ENCODE data around the gene MPG.

MPG gene

GRCh38 chr16:130533-131173 lies 52.6 kb downstream of the MPG start:
- in situ Hi-C loops (cut with MboI; ENCODE audit: low pct_unique_long_range_greater_than_20kb, low sequenced_read_pairs) = no loop called here

GRCh38 chr16:132120-132519 lies 54.1 kb downstream of the MPG start:
- DNase-seq = no peak
- in situ Hi-C loops (cut with MboI; ENCODE audit: low pct_unique_long_range_greater_than_20kb, low sequenced_read_pairs) = no loop called here

More at GRCh38 chr16:130533-131173, 52.6 kb downstream of the MPG start:
- no peak for DNase-seq

GRCh38 chr16:133716-134115 lies 55.7 kb downstream of the MPG start:
- in situ Hi-C loops (cut with MboI; ENCODE audit: low pct_unique_long_range_greater_than_20kb, low sequenced_read_pairs) = no loop called here
- no peak for DNase-seq

Data from KBM-7 (cell line).